Daoy (cell line): ENCODE data around the gene SLC6A2. TPM values are rescaled to one million over a fixed set of nuclear protein-coding genes. Genes with fewer than 3 reads are reported as not detected.
A peak's percentile ranks its signal among the peaks of the same experiment; 100 is the strongest.

Experiments used
- DNase-seq: peaks from one replicate; pipeline ENCODE4 v3.0.0-alpha.2; 2015; ENCODE audit warnings: low read depth
- total RNA-seq: library from RNA; depleted of rRNA; stranded (reverse); fragments of >200 nt; shearing (Covaris generic); gene quantifications from 2 replicates; pipeline ENCODE4 v1.2.3, GENCODE V29; 2014

Gene SLC6A2
- total RNA-seq, 1 experiment from 2014 or later, result not detected

DNA sequence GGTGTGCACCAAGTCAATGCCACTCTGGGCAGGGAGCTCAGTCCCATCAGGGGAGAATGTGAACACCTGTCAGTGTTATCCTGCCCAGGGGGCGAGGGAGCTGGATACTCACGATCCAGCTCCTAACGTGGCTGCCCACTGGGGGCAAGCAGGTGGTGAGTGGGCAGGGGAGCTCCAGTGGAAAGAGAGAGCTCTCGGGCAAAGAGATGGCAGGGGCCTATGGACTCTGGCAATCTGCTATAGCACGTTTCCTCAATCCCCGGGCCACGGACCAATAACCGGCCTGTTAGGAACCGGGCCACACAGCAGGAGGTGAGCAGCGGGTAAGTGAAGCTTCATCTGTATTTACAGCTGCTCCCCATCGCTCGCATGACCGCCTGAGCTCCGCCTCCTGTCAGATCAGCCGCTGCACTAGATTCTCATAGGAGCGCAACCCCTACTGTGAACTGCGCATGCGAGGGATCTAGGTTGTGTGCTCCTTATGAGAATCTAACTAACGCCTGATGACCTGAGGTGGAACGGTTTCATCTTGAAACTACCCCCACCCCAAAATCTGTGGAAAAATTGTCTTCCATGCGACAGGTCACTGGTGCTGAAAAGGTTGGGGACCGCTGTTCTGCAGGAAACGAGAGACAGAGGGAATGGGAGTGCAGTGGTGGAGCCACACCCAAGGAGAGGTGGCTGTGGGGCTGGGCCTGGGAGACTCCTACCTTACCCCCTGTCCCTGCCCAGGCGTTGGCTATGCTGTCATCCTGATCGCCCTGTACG lies 15.6 kb downstream of the SLC6A2 start:
- no peak for DNase-seq

DNA sequence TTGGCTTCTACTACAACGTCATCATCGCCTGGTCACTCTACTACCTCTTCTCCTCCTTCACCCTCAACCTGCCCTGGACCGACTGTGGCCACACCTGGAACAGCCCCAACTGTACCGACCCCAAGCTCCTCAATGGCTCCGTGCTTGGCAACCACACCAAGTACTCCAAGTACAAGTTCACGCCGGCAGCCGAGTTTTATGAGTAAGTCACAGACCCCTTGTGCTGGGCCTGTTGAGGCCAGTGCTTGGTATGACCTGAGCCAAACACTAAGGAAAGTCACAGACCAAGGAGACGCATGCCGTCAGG lies 16.1 kb downstream of the SLC6A2 start:
- no peak for DNase-seq

DNA sequence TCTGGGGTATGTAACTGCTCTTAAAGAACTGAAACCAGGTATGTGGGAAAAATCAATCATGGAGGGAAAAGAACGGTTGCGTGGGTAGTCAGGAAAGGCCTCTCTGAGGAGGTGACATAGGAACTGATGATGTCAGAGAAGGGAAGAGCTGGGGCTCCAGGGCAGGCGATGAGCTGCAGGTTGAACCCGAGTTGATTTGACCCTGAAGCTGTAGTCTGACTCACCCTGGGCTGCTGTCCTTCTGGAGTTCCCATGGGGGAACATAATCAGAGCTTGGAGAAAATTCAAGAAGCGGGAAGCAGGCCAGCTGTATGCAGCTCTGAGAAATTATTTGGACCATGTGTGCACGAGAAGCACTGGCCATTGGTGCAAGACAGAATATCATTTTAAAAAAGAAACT lies 16.7 kb downstream of the SLC6A2 start:
- DNase-seq, result peak; percentile 56

DNA sequence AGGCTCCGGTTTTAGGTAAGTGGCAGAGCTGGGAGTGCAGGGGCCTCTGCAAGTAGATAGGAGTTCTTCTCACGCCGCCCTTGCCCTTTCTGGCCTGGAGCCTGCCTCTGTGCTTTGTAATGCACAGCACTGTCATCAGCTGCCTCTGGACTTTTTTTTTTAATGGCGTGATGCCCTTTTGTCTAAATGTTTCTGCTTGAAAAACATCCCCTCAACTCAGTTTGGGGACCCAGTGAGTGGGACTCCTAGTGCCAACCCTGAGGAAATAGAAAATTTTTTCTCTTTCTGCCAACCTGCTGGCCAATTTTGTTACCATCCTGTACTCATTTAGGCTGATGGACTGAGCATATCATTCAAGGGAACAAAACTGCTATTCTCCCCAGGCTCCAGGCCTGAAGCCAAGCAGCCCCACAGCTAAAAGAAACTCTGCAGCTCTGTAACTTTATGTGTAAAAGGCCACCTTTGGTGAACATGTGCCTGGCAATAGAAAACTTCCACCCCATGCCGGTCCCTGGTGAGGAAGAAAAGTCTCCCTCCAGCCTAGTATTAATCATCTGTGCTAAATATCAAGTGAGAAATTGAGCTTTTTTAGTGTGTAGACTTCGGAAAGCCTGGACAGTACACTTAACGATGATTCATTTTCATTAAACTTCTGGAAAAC lies 22.5 kb downstream of the SLC6A2 start:
- DNase-seq, result no peak

DNA sequence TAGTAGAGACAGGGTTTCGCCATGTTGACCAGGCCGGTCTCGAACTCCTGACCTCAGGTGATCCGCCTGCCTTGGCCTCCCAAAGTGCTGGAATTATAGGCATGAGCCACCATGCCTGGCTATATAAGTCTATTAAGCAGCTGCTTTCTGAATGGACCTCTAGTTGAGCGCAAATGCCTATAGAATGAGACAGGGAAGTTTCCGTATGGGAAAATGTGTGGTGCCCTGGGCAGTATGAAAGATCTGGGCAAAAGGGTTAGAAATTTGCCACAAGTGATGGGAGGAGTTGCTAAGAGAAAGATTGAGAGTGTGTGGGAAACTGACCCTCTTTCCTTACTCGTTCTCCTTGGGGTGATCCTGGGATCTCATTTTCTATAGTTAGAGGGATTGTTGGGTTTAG lies 26.3 kb downstream of the SLC6A2 start:
- DNase-seq, result no peak

DNA sequence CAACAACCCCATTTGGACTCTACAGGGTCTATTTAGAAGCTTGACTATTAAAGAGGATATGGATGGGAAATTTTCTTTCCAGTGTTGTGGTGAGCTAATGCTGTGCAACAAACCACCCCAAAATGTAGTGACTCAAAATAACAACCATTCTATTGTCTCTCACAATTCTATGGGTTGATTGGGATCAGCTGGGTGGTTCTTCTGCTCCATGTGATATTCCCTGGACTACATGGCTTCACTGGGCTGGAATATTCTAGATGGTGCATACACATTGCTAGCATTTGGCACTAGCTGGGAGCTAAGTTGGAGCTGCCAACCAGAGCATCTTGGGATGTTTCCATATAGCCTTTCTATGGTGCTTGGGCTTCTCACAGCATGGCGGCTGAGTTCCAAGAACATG lies 30.2 kb downstream of the SLC6A2 start:
- no peak for DNase-seq

DNA sequence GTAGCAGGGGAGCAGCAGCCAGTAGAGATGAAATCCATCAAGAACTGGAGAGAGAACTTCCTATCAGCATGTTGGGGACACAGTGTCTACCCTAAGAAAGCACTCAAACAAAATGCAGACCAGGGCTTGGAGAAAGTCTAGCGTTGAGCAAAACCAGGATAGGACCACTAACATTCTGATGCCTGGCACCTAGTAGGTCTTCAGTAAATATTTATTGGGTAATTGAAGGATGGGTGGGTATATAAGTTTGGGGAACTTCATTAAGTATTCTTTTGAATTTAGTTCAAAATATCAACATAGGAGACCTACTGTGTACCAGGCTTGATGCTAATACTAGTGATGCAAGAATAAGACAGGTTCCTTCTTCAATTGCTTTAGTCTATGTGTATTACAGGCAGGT lies 30.9 kb downstream of the SLC6A2 start:
- DNase-seq, result no peak

DNA sequence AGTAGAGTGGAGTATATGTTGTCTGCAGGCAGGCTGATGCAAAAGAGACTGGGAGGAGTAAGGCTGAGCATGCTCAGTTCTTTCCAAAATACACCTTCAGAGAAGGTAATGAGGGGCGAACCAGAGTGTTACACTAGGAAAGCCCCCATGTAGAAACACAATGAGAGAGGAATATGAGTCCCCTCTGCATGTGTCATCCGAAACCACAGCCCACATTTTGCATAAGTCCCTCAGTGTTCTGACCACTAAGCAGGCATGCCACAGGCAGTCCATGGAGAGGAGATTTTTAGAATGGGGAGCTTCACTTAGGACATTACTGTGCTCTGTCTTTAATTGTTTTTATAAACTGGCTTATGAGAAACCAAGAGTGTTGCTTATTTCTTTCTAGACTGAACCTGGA lies 32.0 kb downstream of the SLC6A2 start:
- DNase-seq, result peak; percentile 35

DNA sequence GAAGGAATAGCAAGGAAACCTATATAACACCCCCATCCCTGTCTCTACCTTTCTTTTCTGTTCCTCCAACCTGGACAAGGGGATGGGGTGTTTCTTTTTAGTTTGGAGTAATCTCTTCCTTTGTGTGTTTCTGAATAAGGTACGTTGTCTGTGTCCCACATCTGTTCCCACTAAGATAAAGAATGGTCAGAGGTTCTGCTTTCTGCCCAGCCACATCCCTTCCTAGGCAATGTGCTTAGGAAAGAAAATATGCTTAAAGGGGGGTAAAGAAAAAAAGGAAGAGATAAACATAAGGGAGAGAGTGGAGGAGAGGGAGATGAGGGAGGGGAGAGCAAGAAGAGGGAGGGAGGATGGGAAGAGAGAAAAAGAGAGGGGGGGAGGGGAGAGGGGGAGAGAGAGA lies 35.1 kb downstream of the SLC6A2 start:
- DNase-seq, result no peak

DNA sequence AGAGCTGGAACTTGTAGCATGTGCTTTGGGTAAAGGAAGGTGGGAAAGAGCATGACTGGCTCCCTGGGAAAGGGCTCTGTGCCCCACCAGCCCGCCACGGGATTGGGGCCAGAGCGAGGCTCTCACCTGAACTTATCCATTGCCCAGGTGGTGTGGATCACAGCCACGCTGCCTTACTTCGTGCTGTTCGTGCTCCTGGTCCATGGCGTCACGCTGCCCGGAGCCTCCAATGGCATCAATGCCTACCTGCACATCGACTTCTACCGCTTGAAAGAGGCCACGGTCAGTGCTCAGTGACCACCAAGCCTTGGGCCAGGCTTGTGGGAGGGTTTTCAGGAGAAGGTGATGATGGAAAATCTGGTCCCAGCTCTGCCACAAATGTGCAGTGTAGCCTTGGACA lies 36.0 kb downstream of the SLC6A2 start:
- no peak for DNase-seq

DNA sequence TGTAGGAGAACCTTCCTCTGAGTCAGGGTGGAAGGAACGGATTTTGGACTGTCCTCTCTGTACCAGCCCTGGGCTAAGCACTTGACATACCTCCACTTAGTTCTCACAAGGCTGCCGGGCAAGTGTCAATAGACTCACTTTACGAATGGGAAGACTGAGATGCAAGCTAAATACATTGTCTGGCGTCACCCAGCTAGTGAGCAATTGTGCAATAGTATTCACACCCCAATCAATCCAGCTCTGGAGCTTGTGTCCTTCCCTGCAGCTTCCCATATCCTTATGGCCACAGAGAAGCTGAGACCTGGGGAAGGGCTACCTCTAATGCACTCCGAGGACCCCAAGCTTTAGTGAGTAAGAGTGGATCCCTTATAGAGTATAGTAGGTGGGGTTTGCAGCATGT lies 39.8 kb downstream of the SLC6A2 start:
- DNase-seq, result no peak

DNA sequence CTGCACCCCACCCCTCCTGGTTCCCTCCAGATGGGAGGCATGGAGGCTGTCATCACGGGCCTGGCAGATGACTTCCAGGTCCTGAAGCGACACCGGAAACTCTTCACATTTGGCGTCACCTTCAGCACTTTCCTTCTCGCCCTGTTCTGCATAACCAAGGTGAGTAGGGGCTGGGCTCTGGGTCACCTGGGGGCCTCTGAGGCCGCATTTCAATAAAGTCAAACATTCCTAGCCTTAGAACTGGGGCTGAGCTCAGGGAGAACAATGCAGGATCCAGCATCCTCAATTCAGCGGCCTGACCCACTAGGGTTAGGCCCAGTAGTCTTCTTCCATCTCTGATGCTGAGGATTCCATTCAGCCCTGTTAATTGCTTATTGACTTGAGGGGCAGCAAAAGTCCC lies 42.1 kb downstream of the SLC6A2 start:
- DNase-seq, result no peak

DNA sequence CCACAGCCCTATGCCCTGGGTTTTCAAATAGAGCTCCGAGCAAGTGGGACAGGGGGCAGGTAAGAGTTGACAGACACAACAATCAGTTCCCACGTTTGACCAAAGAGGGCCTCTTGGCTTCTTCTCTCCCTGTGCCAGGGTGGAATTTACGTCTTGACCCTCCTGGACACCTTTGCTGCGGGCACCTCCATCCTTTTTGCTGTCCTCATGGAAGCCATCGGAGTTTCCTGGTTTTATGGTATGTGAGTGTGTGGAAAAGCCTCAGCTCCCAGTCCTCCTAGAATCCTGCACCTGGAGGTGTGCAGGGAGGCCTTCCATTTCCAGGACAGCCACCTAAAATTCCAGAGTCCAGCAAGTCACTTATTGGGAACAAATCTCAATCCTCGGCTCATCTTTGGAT lies 42.5 kb downstream of the SLC6A2 start:
- no peak for DNase-seq

DNA sequence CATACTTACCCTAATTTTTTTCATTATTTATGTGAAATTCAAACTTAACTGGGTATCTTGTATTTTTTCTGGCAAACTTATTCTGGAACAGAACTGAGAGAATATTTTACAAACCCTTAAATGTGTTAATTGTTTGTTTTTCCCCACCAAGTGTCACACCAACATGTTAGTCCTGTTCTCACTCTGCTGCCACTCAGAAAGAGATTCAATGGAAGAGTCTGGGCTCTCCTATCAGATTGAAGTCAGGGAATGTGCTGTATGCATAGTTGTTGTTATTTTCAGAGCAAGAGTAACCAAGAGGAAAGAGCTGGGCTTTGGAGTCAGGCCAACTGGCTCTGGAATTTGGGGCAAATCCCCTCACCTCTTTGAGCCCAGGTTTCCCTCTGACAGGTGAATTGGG lies 43.2 kb downstream of the SLC6A2 start:
- DNase-seq, result no peak

DNA sequence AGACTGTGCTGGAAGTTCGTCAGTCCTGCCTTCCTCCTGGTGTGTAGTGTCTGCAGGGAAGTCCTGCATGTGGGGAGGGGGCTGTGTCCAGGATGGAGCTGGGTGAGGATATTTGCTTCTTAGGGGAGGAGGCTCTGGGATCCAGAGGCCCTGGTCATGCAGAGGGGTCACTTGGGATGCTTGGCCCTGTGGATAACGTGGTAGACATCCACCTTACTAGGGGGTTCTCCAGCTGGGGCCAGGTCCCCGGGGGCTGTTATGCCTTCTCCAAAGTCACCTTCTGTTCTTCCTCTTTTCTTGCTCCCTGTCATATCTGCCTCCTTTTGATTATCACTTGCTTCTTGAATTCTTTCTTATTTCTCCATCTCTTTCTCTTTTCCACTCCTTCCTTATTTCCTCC lies 43.8 kb downstream of the SLC6A2 start:
- no peak for DNase-seq

DNA sequence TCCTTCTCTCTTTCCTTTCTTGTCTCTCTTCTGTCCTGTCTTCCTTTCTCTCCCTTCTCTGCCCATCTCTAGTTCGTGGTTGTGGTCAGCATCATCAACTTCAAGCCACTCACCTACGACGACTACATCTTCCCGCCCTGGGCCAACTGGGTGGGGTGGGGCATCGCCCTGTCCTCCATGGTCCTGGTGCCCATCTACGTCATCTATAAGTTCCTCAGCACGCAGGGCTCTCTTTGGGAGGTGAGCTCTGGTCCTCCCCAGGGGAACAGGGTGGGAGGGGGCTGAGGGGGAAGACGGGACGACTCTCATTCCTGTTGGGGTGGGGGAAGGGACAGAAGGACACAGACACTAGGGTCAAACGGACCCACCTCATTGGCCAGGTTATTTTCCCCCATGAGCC lies 44.3 kb downstream of the SLC6A2 start:
- DNase-seq, result no peak

DNA sequence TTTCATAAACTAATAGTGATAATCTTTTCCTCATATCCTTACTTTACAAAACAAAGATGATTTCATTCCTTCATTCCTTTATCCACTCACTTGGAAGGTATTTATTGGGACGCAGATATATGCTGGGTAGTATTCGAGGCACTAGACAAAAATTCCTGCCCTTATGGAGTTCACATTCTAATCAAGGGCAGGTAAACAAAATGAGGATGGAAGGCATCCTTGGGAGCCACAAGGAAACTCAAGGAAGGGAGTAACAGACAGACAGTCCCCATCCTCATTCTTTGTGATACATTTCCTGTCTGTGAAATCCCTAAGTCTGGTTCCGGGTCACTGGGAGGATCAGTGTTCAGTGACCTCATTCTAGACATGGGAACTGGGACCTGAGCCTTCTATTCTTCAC lies 45.2 kb downstream of the SLC6A2 start:
- no peak for DNase-seq

DNA sequence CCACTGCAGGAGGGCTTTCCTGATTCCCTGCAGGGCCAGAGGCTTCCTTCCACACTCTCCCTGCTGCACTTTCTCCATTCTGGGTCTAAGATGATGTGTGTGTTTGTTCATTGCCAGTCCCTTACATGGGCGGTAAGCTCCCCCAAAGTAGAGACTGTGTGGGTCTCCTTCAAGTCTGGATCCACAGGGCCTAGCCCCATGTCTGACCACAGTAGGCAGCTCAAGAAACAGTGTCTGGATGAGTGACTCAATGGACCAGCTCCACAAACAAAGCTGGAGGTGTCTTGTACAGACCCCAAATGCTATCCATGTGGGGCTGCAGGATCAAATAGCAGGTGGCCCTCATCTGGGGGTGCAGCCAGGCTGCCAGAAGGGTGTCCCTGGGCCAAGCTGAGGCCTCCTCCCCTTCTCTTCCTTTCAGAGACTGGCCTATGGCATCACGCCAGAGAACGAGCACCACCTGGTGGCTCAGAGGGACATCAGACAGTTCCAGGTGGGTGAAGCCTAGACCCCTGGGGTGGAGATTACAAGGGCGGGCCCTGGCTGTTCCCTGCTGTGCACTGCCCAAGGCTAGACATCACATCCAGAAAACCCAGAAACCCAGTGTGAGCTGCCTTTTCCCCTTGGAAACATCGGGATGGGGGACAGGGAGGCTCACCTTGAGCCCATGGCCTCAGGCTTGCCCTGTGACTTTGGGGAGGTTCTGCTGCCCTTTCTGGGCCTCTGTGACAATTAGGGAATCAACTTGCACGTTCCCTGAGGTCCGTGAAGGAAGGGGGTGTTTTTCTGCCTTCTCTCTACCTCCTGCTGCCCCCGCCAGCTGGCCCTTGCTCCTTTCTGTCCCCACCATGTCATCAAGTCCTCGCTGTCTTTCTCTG lies 45.9 kb downstream of the SLC6A2 start:
- DNase-seq, result peak; percentile 71

DNA sequence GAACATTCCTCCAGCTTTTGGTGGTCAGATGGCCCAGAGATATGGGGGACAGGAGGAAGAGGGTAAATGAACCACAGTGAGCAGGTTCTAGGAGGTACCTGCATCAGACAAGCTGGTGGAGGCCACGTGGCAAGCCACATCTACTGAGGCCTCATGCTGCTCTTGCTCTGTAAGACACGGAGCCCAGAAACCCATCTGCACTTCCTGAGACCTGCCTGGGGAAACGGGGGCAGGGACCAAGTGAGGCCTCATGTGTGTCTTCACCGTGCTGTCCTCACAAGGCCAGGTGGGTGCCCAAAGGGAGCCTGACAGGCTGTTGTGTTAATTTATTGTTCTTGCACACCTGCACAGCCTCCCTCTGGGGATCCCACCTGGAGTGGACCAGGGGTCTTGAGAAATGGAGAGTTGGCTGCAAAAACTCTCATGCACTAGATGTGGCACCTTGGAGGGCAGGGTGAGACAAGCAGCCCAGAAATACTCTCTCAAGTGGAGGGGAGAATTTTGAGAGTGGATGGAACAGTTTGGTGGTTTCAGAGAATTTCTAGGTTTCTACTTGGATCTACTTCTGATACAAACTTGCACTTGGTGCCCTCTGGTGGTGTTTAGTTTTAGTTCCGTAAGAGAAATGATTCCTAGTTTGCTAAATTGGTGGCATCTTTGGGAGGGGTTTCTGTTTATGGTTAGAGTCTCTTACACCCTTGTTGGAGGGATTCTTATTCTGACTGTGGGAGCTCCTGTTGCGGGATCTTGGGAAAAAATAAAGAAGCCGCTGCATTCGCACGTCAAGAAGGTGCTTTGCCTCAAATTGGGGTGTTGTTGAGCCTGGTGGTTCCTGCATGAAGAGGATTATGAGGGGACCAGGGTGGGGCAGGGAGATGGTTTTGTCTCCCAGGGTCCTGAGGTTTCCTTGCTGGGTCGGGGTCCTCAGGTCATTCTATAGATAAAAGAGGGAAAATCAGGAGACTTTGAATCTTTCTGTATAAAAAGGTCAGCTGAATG lies 47.5 kb downstream of the SLC6A2 start:
- peak; percentile 38 for DNase-seq

DNA sequence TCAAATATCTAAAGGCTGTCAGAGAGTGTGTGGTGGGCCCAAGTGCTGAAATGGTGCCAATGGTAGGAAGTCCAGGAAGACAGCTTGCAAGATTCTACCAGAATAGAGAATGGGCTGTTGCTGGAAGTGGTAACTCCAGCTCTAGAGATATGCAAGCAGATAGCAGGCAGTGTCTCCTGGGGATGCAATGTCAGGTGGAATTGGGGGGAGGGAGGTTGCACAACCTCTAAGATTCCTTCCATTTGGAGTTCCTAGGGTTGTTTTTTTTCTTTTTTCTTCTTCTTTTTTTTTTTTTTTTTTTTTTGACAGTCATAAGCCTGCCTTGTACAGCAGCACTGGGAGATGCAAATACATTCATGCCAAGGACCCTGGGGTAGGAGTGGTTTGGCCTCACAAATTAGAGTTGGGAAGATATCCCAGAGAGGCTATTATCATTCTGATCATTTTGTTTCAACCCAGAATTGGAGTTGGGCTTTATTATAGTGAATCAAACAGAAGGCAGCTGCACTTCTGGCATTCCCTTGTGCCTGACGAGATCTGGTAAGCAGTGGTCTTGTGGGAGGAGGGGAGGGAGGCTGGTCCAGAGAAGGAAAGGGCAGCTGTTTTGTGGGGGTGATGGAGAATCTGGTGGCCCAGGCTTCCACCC lies 51.1 kb downstream of the SLC6A2 start:
- DNase-seq, result no peak

DNA sequence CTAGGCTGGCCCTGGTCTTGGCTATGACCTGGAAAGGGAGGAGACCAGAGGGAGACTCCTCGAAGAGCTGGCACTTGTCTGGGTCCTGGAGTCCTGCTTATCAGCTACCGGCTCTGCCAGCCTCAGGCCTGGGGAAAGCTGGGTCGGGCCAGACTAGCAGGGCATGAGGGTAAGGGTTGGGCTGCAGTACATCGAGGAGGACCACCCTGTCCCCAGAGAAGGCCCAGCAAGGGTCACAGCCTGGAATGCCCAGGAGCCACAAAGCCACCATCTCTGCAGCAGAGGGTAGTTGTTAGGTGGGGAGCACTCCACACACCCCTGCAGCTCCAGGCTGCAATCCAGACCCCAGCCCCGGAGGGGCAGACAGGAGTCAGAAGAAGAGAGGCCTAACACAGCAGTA lies 54.0 kb downstream of the SLC6A2 start:
- no peak for DNase-seq
